PC-9 (cell line): ENCODE measurements around the gene PUS1.

Experiments used
- CTCF ChIP-seq: fragments of 200-600 bp; sonication (generic); conservative IDR thresholded peaks from 2 replicates; pipeline ENCODE4 v1.6.1; 2017; ENCODE audit warnings: mixed run types, antibody characterized with exemption, mild to moderate bottlenecking, moderate library complexity
- EZH2 ChIP-seq: fragments of 200-600 bp; sonication (generic); IDR thresholded peaks from 2 replicates; pipeline ENCODE4 v1.8.0; 2017; ENCODE audit warnings: antibody characterized with exemption, low read depth

GRCh38 chr12:131982041-131982440 is 53.0 kb downstream of the PUS1 start:
- no peak for TF ChIP-seq CTCF
- TF ChIP-seq EZH2: no peak
